GM12875 (cell line): Measurements from ENCODE around the gene NKAPD1.

Source experiments
- H3K4me3 ChIP-seq: one replicate; pipeline ENCODE4 v1.5.1; 2011; ENCODE audit warnings: low read depth, low read length, control low read depth
- CTCF ChIP-seq: IDR thresholded peaks from 2 replicates; pipeline ENCODE4 v1.5.1; 2011; ENCODE audit warnings: low read depth, mild to moderate bottlenecking, control low read depth, inconsistent platforms, low read length, moderate library complexity, borderline replicate concordance; ENCODE audit not compliant: insufficient read depth

NKAPD1 gene

DNA sequence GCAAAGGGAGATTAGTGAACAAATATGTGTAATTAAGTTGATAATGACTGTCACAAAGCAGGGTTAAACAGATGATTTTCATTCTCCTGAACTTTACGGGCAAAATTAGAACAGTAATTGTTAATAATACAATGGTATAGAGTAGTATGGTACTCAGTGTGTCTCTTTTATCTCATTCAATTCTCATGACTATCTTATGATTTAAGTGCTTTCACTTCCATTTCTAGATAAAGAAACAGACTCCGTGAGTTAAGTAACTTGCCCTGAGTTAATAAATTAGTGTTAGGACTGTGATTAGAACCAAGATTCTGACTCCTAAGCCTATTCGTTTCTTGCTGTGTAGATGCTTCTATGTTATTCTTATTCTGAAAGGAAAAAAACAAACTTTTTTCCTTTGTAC, 22.3 kb upstream of the NKAPD1 start:
- no peak overlapping the region for H3K4me3 ChIP-seq
- TF ChIP-seq CTCF: no peak

DNA sequence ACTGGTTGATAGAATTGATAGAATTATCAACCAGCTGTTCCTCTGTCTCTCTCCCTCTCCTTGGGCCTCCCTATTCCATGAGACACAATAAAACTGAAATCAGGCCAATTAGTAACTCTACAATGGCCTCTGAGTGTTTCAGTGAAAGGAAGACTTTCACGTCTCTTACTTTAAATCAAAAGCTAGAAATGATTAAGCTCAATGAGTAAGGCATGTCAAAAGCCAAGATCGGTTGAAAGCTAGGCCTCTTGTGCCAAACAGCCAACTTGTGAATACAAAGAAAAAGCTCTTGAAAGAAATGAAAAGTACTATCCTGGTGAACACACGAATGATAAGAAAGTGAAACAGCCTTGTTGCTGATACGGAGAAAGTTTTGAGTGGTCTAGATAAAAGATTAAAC, 16.9 kb upstream of the NKAPD1 start:
- no peak for TF ChIP-seq CTCF
- H3K4me3 ChIP-seq: no peak overlapping the region

DNA sequence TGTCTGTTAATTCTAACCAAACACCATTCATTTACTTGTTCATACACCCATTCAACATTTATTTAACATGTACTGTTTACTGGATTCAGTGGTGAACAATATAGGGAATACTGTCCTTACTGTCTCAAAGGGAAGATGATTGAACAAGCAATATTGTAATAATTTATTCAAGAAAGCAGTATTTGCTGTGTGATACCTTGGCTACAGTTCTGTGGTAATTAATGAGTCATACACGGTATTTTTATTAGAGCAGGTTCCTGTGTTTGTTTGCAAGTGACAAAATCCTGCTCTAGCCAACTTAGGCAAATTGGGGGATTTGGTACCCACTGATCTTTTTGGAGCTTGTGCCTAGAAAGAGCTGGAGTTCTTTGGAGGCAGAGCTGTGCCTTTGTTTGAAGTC, 16.0 kb upstream of the NKAPD1 start:
- H3K4me3 ChIP-seq: no peak overlapping the region
- TF ChIP-seq CTCF: no peak

DNA sequence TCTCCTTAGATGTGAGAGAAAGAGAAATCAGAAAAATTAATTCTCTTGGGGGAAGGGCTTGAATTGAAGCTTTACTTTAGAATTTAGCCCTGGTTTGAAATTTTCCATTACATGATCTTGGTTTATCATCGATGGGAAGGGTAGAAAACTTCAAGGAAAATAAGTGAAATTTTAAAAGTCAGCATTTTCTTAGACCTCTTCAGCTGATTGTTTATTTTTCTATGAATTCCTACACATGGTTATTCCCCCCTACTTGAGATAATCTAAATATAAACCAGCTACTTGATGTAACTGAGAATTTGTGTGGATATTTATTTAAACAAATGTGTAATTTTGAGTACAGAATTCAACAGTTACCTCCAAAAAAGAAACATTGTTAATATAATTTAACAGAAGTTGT, 11.2 kb upstream of the NKAPD1 start:
- H3K4me3 ChIP-seq: no peak overlapping the region
- TF ChIP-seq CTCF: no peak

- TF ChIP-seq CTCF: no peak
Observed at GRCh38 chr11:112082729-112083128, 8.6 kb downstream of the NKAPD1 start.

GRCh38 chr11:112085822-112086421, 11.8 kb downstream of the NKAPD1 start:
- peak overlapping the region; percentile 94 for H3K4me3 ChIP-seq
- TF ChIP-seq CTCF: no peak

More at GRCh38 chr11:112082729-112083128, 8.6 kb downstream of the NKAPD1 start:
- no peak overlapping the region for H3K4me3 ChIP-seq

DNA sequence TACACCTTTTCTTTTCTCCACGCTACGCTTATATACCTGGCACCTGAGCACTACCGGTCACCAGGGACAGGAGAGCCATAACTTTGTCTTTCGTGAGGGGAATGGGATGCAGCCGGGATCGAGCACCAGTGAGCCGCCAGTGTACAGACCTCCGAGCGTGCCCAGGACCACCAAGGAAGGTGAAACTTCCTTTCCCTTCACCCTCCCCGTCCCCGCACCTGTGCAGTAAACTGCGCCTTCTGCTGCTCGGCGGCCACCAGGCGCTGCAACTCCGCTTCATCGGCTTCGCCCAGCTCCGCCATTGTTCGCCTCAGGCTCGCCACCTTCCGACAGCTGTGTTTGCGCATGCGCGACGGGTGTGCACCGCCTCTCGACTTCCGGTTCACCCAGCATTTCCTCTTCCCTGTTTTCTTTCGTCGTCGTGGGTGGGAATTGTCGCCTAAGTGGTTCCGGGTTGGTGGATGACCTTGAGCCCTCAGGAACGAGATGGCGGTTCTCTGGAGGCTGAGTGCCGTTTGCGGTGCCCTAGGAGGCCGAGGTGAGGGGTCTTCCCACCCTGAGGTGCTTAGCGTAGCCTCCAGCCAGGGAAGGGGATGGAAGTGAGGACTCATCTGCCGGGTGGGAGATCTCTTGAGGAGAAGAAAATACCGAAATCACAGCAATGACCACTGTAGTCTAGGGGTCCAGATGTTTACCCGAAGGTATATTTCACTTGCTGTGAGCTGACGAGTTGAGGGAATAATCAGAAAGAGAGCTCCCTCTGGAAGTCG, 12.5 kb downstream of the NKAPD1 start, which contains the start of the genes SDHD and TIMM8B:
TSS of gene SDHD (plus strand) at position 452 of the 770 bp plus-strand sequence. CDS start at position 487, 35 bp downstream.
TSS of gene TIMM8B (minus strand) at position 335 of the 770 bp plus-strand sequence. CDS start at position 302, 33 bp downstream.
- peak within 1 kb of the TSS; percentile 94 for H3K4me3 ChIP-seq
- peak; percentile 39; the same call in 1 of the 2 replicates for TF ChIP-seq CTCF
